NCI-H146 treated with DMSO at 0.1 percent for 48 hours (cell line): ENCODE data around the gene NAP1L4.
A peak's percentile ranks its signal among the peaks of the same experiment; 100 is the strongest.

Source experiments
- DNase-seq: peaks from one replicate; lab custom pipeline; 2025; ENCODE audit not compliant: unreplicated experiment; lab: John Stamatoyannopoulos, UW

The NAP1L4 gene

GRCh38 chr11:2995893-2996554, 3.9 kb upstream of the NAP1L4 start:
- no peak for DNase-seq

DNA sequence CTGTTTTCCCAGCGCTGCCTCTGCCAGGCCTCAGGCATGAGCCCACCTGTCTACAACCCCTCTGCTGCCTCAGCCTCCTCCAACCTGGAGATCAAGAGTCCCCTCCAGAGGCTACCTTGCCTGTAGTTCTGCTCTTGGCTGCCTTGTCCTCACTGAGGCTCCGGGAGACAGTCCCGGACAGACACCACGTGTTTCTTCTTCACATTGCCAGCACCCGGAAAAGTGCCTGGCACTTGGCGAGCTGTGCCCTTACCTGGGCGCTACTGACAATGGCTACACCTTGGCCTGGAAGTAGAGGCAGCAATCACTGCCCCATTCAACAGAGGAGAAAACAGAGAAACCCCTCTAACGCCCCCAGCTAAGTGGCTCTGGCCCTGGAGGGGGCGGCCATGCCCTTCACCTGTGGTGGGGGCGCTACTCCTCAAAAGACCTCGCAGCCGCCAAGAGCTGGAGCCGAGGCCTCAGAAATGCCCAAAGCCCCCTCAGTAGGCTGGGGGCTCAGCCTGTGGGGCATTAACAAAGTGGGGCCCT, 3.0 kb upstream of the NAP1L4 start:
- no peak for DNase-seq

DNA sequence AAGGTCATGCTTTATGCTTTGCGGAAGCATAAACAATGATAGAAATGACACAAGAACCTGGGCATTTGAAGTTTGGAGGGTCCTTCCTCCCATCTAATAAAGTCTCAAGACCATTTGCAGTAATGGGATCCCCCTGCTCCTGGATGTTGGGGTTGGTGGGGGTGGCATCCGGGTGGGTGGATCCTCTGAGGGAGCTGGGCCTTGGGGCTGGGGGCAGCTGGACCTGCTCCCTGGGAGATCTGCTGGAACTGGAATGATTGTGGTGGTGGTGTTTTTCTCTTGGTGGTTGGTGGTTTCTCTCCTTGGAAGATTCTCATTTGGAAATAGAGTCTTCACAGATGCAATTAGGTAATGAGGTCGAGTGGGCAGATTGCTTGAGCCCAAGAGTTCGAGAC, 2.2 kb upstream of the NAP1L4 start:
- DNase-seq: no peak

DNA sequence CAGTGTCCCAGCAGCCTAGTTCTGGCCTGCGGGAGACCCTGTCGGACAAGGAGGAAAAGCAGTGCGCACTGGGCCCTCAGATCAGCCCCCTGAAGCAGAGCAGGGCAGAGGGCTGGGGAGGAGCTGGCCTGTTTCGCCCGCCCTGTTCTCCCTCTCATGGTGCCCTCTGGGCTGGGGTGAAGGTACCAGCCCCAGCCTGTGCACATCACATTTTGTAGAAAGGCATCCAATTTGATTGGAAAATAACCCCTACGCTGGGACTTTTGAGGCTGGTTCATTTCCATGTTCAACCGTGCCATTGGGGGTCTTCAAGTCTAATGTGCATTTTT, 832 bp upstream of the NAP1L4 start:
- DNase-seq: no peak

DNA sequence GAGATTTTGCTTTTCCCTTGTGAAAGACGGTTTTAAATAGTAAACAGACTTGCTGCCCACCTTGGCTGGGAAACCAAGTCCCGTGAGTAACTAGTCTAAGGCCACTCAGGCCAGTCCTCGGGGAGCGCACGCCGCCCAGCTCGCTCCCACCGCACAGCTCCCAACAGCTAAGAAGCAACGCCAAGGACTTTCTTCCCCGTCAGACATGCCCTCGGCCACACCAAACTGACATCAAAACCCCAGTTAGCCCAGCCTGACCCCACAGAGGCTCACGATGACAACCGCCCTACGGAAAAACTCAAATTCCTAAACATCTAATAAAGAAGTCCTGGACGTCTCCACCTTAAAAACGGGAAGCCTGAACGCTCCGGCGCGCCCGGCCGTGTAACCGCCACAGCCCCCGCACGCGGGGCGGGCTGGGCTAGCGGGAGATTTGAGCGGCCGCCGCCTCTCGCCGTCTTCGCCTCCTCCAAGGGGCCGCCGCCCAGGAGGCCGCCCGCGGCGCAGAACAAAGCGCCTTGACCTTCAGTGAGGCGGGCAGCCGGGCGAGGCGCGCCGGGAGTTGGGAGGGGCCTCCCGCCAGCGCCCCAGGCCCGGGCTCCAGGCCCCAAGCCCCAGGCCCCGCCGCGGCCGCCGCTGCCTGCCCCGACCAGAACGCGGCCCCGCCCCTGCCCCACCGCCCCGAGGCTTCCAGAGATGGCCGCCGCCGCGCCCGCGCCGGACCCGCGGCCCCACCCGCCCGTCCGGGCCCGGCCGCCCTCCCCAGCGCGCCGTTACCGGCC, 486 bp downstream of the NAP1L4 start:
- no peak for DNase-seq

GRCh38 chr11:2990617-2991451, 1.3 kb downstream of the NAP1L4 start:
- DNase-seq: peak; percentile 28

- no peak for DNase-seq
Observed at GRCh38 chr11:2989551-2989950, 2.6 kb downstream of the NAP1L4 start.

DNA sequence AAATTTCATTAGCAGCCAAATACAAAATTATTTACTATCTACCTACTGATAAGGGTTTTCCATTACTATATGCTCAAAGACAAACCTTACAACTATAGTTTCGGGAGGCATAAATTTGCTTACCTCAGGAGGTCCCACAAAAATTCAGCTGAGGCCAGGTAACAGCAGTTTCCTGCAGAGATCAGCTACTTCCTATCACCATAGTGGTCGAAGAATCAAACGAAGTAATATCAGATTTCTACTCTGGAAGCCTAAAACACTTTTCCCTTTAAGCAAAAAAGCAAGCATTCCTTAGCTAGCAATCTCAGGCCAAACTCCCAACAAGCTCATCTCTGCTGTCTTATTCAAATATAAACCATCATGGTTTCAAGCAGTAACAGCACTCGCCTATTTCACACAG, 3.1 kb downstream of the NAP1L4 start:
- DNase-seq: no peak

GRCh38 chr11:2987881-2988861, 4.0 kb downstream of the NAP1L4 start:
- DNase-seq: no peak

GRCh38 chr11:2983908-2984307, 8.2 kb downstream of the NAP1L4 start:
- no peak for DNase-seq

- no peak for DNase-seq
Observed at GRCh38 chr11:2982214-2982613, 9.9 kb downstream of the NAP1L4 start.

- no peak for DNase-seq
Observed at GRCh38 chr11:2981130-2981529, 11.0 kb downstream of the NAP1L4 start.

GRCh38 chr11:2980168-2980840, 11.8 kb downstream of the NAP1L4 start:
- no peak for DNase-seq

DNA sequence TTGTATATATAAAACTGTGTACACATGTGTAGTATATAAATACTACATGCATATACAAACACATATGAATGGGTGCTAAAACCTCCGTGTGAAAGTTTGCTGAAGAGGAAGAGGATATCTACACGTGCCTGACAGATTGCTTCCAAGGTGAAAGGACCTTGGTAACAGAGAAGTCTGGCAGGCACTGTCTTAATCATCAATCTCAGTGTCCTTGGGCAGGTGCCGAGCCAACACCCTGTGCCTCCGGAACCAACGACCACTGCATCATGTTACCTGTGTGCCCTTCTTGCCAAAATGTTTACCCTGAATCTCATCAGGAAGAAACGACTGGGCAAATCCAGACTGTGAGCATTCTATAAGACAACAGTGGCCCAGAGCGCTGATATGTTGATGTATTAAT, 15.0 kb downstream of the NAP1L4 start:
- DNase-seq: no peak

DNA sequence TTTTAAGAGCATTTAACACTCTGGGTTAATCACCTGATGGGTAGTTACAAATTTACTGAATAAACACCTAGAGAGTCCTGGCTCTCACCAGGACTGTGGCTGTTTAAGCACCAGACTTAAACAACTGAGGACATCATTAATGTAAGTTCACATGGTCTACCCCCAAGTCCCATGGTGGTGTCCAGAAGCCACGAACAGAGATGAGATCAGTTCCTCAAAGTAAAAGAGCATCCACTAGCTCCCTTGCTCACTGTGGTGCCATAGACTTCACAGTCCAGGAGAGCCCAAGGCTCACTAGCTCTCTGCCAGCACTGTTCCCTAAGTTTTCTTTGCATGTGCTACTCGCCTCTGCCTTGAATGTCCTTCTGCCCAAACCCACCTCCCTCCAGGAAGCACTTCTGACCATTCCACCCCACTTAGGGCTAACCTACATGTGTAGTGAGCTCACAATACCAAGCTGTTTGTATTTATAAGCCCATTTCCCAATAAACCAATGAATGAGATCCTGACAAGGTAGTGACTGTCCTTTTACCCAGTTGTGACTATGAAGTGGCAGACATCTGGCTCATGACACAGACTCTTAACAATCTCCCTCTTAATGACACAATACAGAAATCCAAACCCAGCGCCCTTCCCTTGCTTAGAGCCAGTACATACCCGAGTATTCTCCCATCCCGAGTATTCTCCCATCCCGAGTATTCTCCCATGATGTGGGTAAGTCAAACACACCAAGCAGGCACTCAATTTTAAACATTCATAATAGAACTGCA, 15.7 kb downstream of the NAP1L4 start:
- DNase-seq: no peak

DNA sequence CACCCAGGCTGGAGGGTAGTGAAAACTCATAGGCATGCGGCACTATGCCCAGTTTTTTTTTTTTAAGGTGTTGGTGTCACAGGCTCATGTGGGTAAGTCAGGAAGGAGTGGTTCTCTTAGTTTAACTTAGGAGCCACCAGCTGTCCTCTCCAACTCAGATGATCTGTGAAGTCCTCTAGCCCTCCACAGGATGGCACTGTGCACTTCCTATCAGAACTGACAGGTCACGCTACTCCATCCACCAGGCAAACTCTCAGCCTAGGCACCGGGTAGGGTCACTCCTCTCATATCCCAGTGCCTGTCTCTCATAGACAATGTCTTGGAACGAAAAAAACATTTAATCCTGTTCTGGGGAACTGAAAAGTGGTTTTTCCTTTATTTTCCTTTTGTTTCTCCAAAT, 16.5 kb downstream of the NAP1L4 start:
- no peak for DNase-seq

DNA sequence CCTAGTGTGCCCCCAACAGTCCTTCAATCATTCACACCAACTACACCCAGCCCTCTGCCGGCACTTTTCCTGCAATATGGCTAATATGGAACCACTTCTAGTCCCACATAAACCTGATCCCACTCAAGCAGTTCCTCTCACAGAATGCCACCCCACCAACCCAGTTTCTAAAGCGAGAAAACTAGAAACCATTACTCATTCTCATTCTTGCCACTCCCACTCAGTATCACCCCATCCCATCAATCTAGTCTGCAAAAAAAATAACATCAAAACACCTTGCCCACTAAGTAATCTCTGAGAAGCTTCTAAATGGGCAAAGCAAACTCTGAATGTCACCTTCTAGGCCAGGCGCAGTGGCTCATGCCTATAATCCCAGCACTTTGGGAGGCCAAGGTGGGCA, 17.9 kb downstream of the NAP1L4 start:
- no peak for DNase-seq

DNA sequence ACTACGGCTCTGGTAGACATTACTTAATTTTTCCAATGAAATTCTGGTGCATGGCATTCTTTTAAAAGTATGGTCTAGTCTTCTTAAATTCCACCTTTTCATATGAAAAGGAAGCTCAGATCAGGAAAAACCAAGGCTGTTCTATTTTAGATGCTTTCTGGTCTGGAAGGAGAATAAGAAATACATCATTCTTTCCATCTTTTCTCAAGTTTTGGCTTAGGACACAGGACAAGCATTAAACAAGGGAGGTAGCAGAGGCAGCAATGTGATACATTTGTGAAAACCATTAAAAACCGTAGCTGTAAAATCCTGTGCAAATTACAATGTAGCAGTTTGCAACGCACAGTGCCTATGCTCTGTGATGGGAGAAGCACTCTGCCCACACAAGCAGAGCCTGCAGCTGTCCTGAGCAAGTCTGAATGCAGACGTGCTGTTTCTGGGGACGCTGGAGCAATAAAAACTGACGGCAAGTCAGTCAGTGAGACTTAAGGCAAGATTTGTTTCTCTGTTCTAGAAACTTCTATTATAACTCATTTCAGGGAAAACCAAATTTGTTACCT, 23.7 kb downstream of the NAP1L4 start:
- no peak for DNase-seq

GRCh38 chr11:2964782-2965181, 27.3 kb downstream of the NAP1L4 start:
- DNase-seq: no peak
